Keratinocyte (primary cell): ENCODE measurements around the gene AMMECR1L.

Source experiments
- CTCF ChIP-seq, 3 experiments: IDR thresholded peaks in 1 of 3; conservative IDR thresholded peaks in 1 of 3; optimal IDR thresholded peaks in 1 of 3; 2 replicates in 2 of 3; 3 replicates in 1 of 3; pipeline versions ENCODE3 to v1.5.1; 2011; ENCODE audit warnings: low read length in 3 of 3, mild to moderate bottlenecking in 3 of 3, moderate library complexity in 2 of 3, control low read depth in 1 of 3, inconsistent platforms in 1 of 3; ENCODE audit not compliant: insufficient read depth in 2 of 3; ENCODE audit errors: extremely low read depth in 1 of 3
- EZH2 ChIP-seq: IDR thresholded peaks from one replicate; pipeline ENCODE4 v1.6.1; 2012; ENCODE audit warnings: inconsistent platforms, mild to moderate bottlenecking, low read length, moderate library complexity

DNA sequence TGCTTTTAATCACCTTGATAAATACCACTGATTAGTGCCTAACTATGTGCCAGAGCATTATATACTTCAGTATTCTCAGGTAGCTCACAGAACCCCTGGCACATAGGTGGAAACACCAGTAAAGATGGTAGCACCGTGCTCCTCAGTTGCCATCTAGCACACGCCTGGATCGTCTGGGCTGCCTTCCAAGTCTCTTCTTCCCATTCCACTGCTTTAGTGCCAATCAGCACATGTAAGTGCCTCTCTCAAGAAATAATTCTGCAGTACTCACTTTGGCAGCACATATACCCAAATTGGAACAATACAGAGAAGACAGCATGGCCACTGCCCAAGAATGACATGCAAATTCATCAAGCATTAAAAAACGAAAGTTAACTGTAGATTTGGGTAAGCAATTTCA is 40.8 kb downstream of the AMMECR1L start:
- TF ChIP-seq EZH2 (no peak), CTCF (optimal IDR thresholded peaks at IDR 0.05 in 1 of 3, IDR thresholded peaks at IDR 0.05 in 1 of 3, conservative IDR thresholded peaks at IDR 0.05 in 1 of 3; ENCODE audit: extremely low read depth in 1 of 3, insufficient read depth in 2 of 3, low read length in 3 of 3) (no peak)
